K562 (cell line): ENCODE measurements around the gene SDE2. TPM values are rescaled to one million over a fixed set of nuclear protein-coding genes. Genes with fewer than 3 reads are reported as not detected.

Experiments used
- ARID3A ChIP-seq: IDR thresholded peaks from 2 replicates; pipeline ENCODE4 v1.6.1; 2012; ENCODE audit warnings: low read depth, low read length, improper control_type of control experiment, borderline replicate concordance
- BCL6 ChIP-seq: fragments of 250-450 bp; sonication (Bioruptor Pico); IDR thresholded peaks from 2 replicates; pipeline ENCODE4 v1.4.0; 2020
- BDP1 ChIP-seq: IDR thresholded peaks from 3 replicates; pipeline ENCODE4 v1.6.1; 2011; ENCODE audit not compliant: insufficient read length, insufficient read depth
- BRD9 ChIP-seq: fragments of 450-650 bp; IDR thresholded peaks from 2 replicates; pipeline ENCODE4 v1.6.1; 2018; ENCODE audit warnings: low read depth; ENCODE audit not compliant: partially characterized antibody
- CEBPB ChIP-seq: fragments of 450-650 bp; IDR thresholded peaks from 2 replicates; pipeline ENCODE4 v1.6.1; 2016; ENCODE audit warnings: missing genetic modification characterization, missing compliant biosample characterization
- CEBPZ ChIP-seq: fragments of 150-350 bp; IDR thresholded peaks from 2 replicates; pipeline ENCODE4 v1.6.1; 2014; ENCODE audit warnings: low read depth, mild to moderate bottlenecking, low read length, borderline replicate concordance
- CHD7 ChIP-seq: fragments of 200-600 bp; sonication (generic); IDR thresholded peaks from one replicate; pipeline ENCODE4 v1.6.1; 2012; ENCODE audit warnings: mild to moderate bottlenecking, low read depth, low read length, inconsistent platforms
- HDAC2 ChIP-seq: fragments of 450-650 bp; IDR thresholded peaks from 2 replicates; pipeline ENCODE4 v1.6.1; 2016; ENCODE audit warnings: mild to moderate bottlenecking
- KDM2B ChIP-seq: fragments of 250-450 bp; sonication (Bioruptor Pico); IDR thresholded peaks from 2 replicates; pipeline ENCODE4 v1.8.0; 2021; ENCODE audit warnings: mild to moderate bottlenecking, moderate library complexity
- MAFG ChIP-seq: fragments of 450-650 bp; conservative IDR thresholded peaks from 2 replicates; pipeline ENCODE4 v1.6.1; 2016; ENCODE audit warnings: missing genetic modification characterization, missing compliant biosample characterization
- MEIS2 ChIP-seq: fragments of 450-650 bp; IDR thresholded peaks from 2 replicates; pipeline ENCODE4 v1.6.1; 2014; ENCODE audit warnings: mild to moderate bottlenecking; ENCODE audit not compliant: partially characterized antibody
- SPI1 ChIP-seq: IDR thresholded peaks from 2 replicates; pipeline ENCODE4 v1.6.1; 2011; ENCODE audit warnings: low read depth, low read length, control low read depth, borderline replicate concordance
- ZNF274 ChIP-seq: IDR thresholded peaks from 2 replicates; pipeline ENCODE4 v1.6.1; 2011; ENCODE audit warnings: low read depth, mild to moderate bottlenecking, low read length, moderate library complexity, borderline replicate concordance
- polyA plus RNA-seq, 8 experiments: library from polyadenylated mRNA; depleted of rRNA in 4 of 8; stranded (reverse) in 5 of 8; unstranded in 3 of 8; fragments of >200 nt; fragmentation: Nextera tagmentation in 2 of 8; fragmentation: Illumina TruSeq in 1 of 8; extraction: Ambion mirVana in 2 of 8; extraction: Trizol in 1 of 8; gene quantifications; 2 replicates each; pipeline versions ENCODE4 v1.2.1 to v1.2.3, GENCODE V29; 2011 to 2014; ENCODE audit warnings: inconsistent platforms in 1 of 8, missing spikeins in 1 of 8
- total RNA-seq, 7 experiments: library from RNA; depleted of rRNA in 6 of 7; stranded (reverse); fragments of >200 nt in 6 of 7; fragmentation: Illumina TruSeq in 2 of 7; extraction: Trizol in 2 of 7; gene quantifications; 2 replicates each; pipeline versions ENCODE4 v1.2.1 to v1.2.3, GENCODE V29; 2011 to 2021; ENCODE audit warnings: low replicate concordance in 1 of 7

SDE2 gene
- total and polyA plus RNA-seq, 9 of the 15 experiments (the other 6 are each of a cell fraction or from before 2014, with no cell fraction given) = 14.3 to 62.3 (median 46.0) TPM

- TF ChIP-seq CEBPZ = no peak
- TF ChIP-seq ARID3A = no peak; the same call in 1 of the 2 replicates
- peak; percentile 80 for TF ChIP-seq MEIS2
- TF ChIP-seq BRD9 = peak; percentile 13
- TF ChIP-seq BDP1 = no peak
- no peak for TF ChIP-seq HDAC2
- TF ChIP-seq CHD7 = no peak
- TF ChIP-seq ZNF274 = no peak
- TF ChIP-seq KDM2B (CRISPR knock-in tag) = no peak
- peak; percentile 87 for TF ChIP-seq CEBPB
- 0 out of 2 replicates have a peak, but pooled peaks have one; percentile 3 for TF ChIP-seq MAFG (tag)
- TF ChIP-seq SPI1 = no peak
- TF ChIP-seq BCL6 = no peak
Observed at GRCh38 chr1:225999912-226000337, 782 bp upstream of the SDE2 start (continued).
